Pancreas (tissue), 10 donors: ENCODE data around the gene PHAF1. TPM values are rescaled to one million over a fixed set of nuclear protein-coding genes. Genes with fewer than 3 reads are reported as not detected.
A peak's percentile ranks its signal among the peaks of the same experiment; 100 is the strongest.

Experiments used
- ATAC-seq, 4 donors: fragments of 200-7000 bp; cut with Tn5 transposase; one replicate each; pipeline versions ENCODE4 v1.8.0 to v1.9.1; 2020; ENCODE audit warnings: mild to moderate bottlenecking in 4 of 4, moderate library complexity in 4 of 4
- DNase-seq, 6 donors: peaks; one replicate each; pipeline ENCODE4 v3.0.0-alpha.2; 2020
- FAIRE-seq: peaks from 2 replicates; lab custom pipeline; 2012; peaks lifted over from hg19 to GRCh38; lab: Jason Lieb, UNC
- H3K27ac ChIP-seq, 4 donors: fragments of 200-600 bp; sonication (generic); 1 replicate in 3 of 4; 2 replicates in 1 of 4; pipeline versions ENCODE4 v1.5.0 to v1.8.0; 2020
- H3K27me3 ChIP-seq, 4 donors: fragments of 200-600 bp; one replicate each; pipeline ENCODE4 v1.8.0; 2021
- H3K36me3 ChIP-seq, 3 donors: fragments of 200-600 bp; sonication (generic) in 1 of 3; one replicate each; pipeline versions ENCODE4 v1.5.0 to v1.8.0; 2020 to 2021
- H3K4me1 ChIP-seq, 3 donors: fragments of 200-600 bp; one replicate each; pipeline ENCODE4 v1.8.0; 2021
- H3K4me3 ChIP-seq, 4 donors: fragments of 200-600 bp; sonication (generic) in 2 of 4; one replicate each; pipeline versions ENCODE4 v1.5.0 to v1.8.0; 2020 to 2021
- H3K9me3 ChIP-seq, 4 donors: fragments of 200-600 bp; one replicate each; pipeline ENCODE4 v1.8.0; 2021
- WGBS, 2 donors: extraction: QIAGEN DNeasy Blood & Tissue Kit; methylation state at CpG; one replicate each; pipeline ENCODE4 v1.1.7; 2013; 5-methylcytosine and 5-hydroxymethylcytosine counted together
- intact Hi-C, 3 donors: fragments of 100-400 bp; cut with DNase I; formaldehyde crosslinking; loops; one replicate each; pipeline versions ENCODE4 v1.11.1 to v1.14.2; 2022
- polyA plus RNA-seq, 2 donors: library from polyadenylated mRNA; stranded (reverse); fragments of 200-250 nt; gene quantifications; one replicate each; pipeline ENCODE4 v1.2.3, GENCODE V29; 2013
- total RNA-seq, 6 donors: library from RNA; stranded (reverse); fragmentation: NEBNext Ultra II Directional in 4 of 6; extraction: Animal tissue kit (Norgen Biotek cat#: 25700) in 4 of 6; gene quantifications; one replicate each; pipeline versions ENCODE4 v1.2.1 to v1.2.4, GENCODE V29; 2021 to 2023
- TF ChIP-seq, protein P1 (sequence below), 4 donors: fragments of 200-600 bp; sonication (generic) in 3 of 4; IDR thresholded peaks; one replicate each; pipeline versions ENCODE4 v1.5.0 to v1.8.0; 2021; ENCODE audit warnings: antibody characterized with exemption in 4 of 4
- donor health status: healthy with polysubstance abuse.
- donor health status: DM: no; HTN: no; CAD: no; lungs with moderate emphysema.
- donor health status: DM: no; HTN: no; CAD: no.
- donor health status: control.
- donor health status: control.
- donor health status: Bipolar disorder and iron deficiency.
- donor health status: DM: yes; HTN: yes; CAD: no.
- donor health status: DM: no; HTN: no; CAD: no.
- donor health status: DM: no; HTN: no; CAD: no.
- donor health status: DM: yes; HTN: yes; CAD: no.

PHAF1 gene
- total and polyA plus RNA-seq, 8 donors: 2.8 to 8.9 (median 4.9) TPM

DNA sequence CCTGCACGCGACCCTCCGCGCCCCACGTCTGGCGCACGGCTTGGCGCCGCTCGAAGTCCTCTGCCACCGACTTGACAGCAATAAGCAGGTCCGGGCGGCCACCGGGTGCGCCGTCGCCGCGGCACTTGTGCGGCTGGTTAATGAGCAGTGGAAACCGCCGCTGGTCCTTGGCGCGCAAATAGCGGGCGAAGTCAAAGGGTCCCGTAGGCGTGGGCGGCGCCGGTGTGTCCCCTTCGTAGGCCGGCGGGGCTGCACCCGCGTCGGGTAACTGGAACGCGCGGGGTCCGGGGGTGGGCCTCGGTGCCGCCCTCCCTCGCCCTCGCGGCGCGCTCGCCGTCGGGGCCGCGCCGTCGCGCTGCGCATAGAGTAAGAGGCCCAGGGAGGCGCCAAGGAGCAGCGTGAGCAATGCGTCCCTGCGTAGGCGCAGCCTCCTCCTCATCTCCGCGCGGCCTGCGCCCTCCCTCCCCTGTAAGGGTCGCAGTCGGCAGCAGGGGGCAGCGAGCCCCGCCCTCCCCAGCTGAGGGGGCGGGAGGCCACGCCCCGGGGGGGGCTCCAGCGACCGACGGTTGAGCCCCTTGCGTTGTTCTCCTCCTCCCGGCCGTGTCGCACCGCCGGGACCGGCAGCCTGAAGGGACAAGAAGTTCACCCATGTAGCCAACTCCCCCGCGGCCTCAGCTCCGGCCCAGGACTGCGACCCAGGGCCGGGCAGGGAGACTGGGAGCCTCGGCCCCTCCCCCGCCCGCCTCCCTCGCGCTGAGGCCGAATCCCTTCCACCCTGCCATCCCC lies 40.5 kb downstream of the PHAF1 start:
- ATAC-seq (peak; percentile 38 to 56 (median 53)), DNase-seq (peak in 4 of 6 donors; percentile 36 to 78 (median 62)), FAIRE-seq (no peak)
- Histone ChIP-seq H3K4me1 (no peaks in the 10 kb centered on the region), H3K9me3 (no peaks in the 10 kb centered on the region), H3K27me3 (no peaks in the 10 kb centered on the region), H3K27ac (peak overlapping the region; percentile 2 to 48 (median 40)), H3K4me3 (peak overlapping the region; percentile 37 to 61 (median 55)), H3K36me3 (peaks cover 0 to 3% (median 0%) of the 10 kb centered on the region in 3 donors)
- intact Hi-C loops: loop anchor here in 2 of 3 donors (5.0 to 10.0 kb wide), 2 partner anchors 173 to 175 kb away; no protein-coding TSS in a partner anchor
- 6 to 8% methylated on average over 38 to 94 of the region's 94 CpGs for WGBS, 2 donors
- TF ChIP-seq, protein P1, sequence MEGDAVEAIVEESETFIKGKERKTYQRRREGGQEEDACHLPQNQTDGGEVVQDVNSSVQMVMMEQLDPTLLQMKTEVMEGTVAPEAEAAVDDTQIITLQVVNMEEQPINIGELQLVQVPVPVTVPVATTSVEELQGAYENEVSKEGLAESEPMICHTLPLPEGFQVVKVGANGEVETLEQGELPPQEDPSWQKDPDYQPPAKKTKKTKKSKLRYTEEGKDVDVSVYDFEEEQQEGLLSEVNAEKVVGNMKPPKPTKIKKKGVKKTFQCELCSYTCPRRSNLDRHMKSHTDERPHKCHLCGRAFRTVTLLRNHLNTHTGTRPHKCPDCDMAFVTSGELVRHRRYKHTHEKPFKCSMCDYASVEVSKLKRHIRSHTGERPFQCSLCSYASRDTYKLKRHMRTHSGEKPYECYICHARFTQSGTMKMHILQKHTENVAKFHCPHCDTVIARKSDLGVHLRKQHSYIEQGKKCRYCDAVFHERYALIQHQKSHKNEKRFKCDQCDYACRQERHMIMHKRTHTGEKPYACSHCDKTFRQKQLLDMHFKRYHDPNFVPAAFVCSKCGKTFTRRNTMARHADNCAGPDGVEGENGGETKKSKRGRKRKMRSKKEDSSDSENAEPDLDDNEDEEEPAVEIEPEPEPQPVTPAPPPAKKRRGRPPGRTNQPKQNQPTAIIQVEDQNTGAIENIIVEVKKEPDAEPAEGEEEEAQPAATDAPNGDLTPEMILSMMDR (IDR thresholded peaks at IDR 0.05): no peak

GRCh38 chr16:67150833-67151396 lies 41.2 kb downstream of the PHAF1 start, which contains the start of gene B3GNT9:
TSS of gene B3GNT9 (minus strand) at chr16:67150998. CDS start at chr16:67150485, 513 bp downstream.
- no peaks in the 10 kb centered on the region for H3K27me3 ChIP-seq
- no peaks in the 10 kb centered on the region for H3K9me3 ChIP-seq
- 1% methylated on average over 34 of the region's 34 CpGs for WGBS, 2 donors
- FAIRE-seq (no peak), DNase-seq (peak in 5 of 6 donors; percentile 58 to 87 (median 72)), ATAC-seq (peak; percentile 60 to 76 (median 72))
- intact Hi-C loops: loop anchor here in 2 of 3 donors (5.0 to 10.0 kb wide), 2 partner anchors 174 to 176 kb away; no protein-coding TSS in a partner anchor
- peak within 1 kb of the TSS; percentile 37 to 61 (median 55) for H3K4me3 ChIP-seq
- H3K36me3 ChIP-seq: no peaks in the 10 kb centered on the region
- TF ChIP-seq, protein P1 (IDR thresholded peaks at IDR 0.05): no peak
- peaks cover 0 to 3% (median 0%) of the 10 kb centered on the region in 3 donors for H3K4me1 ChIP-seq
- peak within 1 kb of the TSS; percentile 2 to 48 (median 40) for H3K27ac ChIP-seq

GRCh38 chr16:67151431-67152097 lies 41.8 kb downstream of the PHAF1 start:
- no peak for FAIRE-seq

GRCh38 chr16:67154578-67155294 lies 45.0 kb downstream of the PHAF1 start:
- peak overlapping the region in 2 of 4 donors; percentile 14 to 25 for H3K4me3 ChIP-seq
- FAIRE-seq (no peak), ATAC-seq (no peak), DNase-seq (no peak)
- intact Hi-C loops: loop anchor here in 2 of 3 donors (5.0 to 10.0 kb wide), 3 partner anchors 137 to 180 kb away; no protein-coding TSS in a partner anchor
- no peaks in the 10 kb centered on the region for H3K9me3 ChIP-seq
- TF ChIP-seq, protein P1 (IDR thresholded peaks at IDR 0.05): no peak
- H3K4me1 ChIP-seq: peaks cover 0 to 12% (median 3%) of the 10 kb centered on the region in 3 donors
- WGBS, 2 donors: 38 to 42% methylated on average over 61 of the region's 61 CpGs
- no peaks in the 10 kb centered on the region for H3K27me3 ChIP-seq
- no peaks in the 10 kb centered on the region for H3K36me3 ChIP-seq
- H3K27ac ChIP-seq: no peak overlapping the region

More at GRCh38 chr16:67151431-67152097, 41.8 kb downstream of the PHAF1 start:
- H3K27ac ChIP-seq: peak overlapping the region in 1 of 4 donors; percentile 38
- no peaks in the 10 kb centered on the region for H3K36me3 ChIP-seq
- intact Hi-C loops: loop anchor here in 2 of 3 donors (5.0 to 10.0 kb wide), 2 partner anchors 174 to 177 kb away; no protein-coding TSS in a partner anchor
- peak overlapping the region in 2 of 4 donors; percentile 53 to 61 for H3K4me3 ChIP-seq
- H3K27me3 ChIP-seq: no peaks in the 10 kb centered on the region
- no peak for ATAC-seq
- 38 to 50% methylated on average over 8 of the region's 8 CpGs for WGBS, 2 donors
- H3K9me3 ChIP-seq: no peaks in the 10 kb centered on the region
- peaks cover 0 to 3% (median 0%) of the 10 kb centered on the region in 3 donors for H3K4me1 ChIP-seq
- DNase-seq: no peak
- TF ChIP-seq, protein P1 (IDR thresholded peaks at IDR 0.05): no peak
